ENCODE measurements around the gene ITGB6. TPM values are rescaled to one million over a fixed set of nuclear protein-coding genes. Genes with fewer than 3 reads are reported as not detected.

The ITGB6 gene
- total and polyA plus RNA-seq, 2 experiments from 2014 or later, result 0.12 to 0.31 TPM

DNA sequence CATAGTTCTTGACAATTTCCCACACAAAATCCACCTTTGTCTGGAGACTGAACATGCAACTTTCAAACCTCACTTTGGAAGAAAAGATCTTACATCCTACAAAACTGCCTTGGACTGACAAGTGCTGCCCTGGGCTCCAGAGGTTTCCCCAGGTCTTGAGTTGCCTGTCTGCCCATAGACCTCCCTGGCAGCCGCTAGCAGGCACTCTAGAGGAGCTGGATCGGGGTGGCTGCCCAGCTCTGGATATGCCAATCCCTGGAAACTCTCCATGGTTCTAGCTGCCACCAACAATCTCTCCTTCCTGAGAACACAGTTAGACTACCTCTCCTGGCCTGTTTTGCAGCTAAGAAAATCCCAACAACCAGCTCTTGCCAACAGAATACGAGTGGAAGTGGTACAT lies 3.4 kb upstream of the ITGB6 start:
- no peaks in the 10 kb centered on the region for H3K9me3 ChIP-seq (ENCODE audit: low read depth)
- TF ChIP-seq, protein P1, sequence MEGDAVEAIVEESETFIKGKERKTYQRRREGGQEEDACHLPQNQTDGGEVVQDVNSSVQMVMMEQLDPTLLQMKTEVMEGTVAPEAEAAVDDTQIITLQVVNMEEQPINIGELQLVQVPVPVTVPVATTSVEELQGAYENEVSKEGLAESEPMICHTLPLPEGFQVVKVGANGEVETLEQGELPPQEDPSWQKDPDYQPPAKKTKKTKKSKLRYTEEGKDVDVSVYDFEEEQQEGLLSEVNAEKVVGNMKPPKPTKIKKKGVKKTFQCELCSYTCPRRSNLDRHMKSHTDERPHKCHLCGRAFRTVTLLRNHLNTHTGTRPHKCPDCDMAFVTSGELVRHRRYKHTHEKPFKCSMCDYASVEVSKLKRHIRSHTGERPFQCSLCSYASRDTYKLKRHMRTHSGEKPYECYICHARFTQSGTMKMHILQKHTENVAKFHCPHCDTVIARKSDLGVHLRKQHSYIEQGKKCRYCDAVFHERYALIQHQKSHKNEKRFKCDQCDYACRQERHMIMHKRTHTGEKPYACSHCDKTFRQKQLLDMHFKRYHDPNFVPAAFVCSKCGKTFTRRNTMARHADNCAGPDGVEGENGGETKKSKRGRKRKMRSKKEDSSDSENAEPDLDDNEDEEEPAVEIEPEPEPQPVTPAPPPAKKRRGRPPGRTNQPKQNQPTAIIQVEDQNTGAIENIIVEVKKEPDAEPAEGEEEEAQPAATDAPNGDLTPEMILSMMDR (IDR thresholded peaks at IDR 0.05; ENCODE audit: low read depth, low read length), result no peak
- H3K36me3 ChIP-seq, result no peaks in the 10 kb centered on the region
- DNase-seq (ENCODE audit: low read depth in 1 of 2, low spot score in 1 of 2), result no peak
- H3K27ac ChIP-seq, result peak overlapping the region; percentile 89
- H3K4me3 ChIP-seq, result no peak overlapping the region
- H3K27me3 ChIP-seq, result no peaks in the 10 kb centered on the region
- peaks cover 26% of the 10 kb centered on the region for H3K4me1 ChIP-seq (ENCODE audit: low read depth)

DNA sequence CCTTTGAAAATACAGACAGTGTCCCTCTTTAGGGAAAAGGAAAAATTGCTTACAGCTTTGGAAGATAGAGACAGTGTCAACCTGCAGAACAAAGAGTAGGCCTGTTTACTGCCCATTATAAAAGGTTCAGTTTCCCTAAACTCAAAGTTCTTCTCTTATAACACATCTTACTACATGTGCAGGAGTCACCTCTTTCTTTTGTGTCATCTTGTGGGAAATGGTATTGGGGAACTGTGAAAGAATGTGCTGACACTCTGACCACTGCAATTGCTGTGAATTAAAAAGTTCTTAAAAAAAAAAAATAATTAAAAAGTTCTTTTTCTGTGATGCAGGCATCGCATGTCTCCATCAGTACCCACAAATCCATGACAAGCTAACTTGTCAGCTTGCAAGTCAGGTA lies 2.9 kb upstream of the ITGB6 start:
- TF ChIP-seq, protein P1 (IDR thresholded peaks at IDR 0.05; ENCODE audit: low read depth, low read length), result no peak
- Histone ChIP-seq H3K27ac (peak overlapping the region; percentile 89), H3K36me3 (no peaks in the 10 kb centered on the region), H3K4me3 (no peak overlapping the region), H3K9me3 (ENCODE audit: low read depth) (no peaks in the 10 kb centered on the region), H3K4me1 (ENCODE audit: low read depth) (peaks cover 26% of the 10 kb centered on the region), H3K27me3 (no peaks in the 10 kb centered on the region)
- no peak for DNase-seq (ENCODE audit: low read depth in 1 of 2, low spot score in 1 of 2)

DNA sequence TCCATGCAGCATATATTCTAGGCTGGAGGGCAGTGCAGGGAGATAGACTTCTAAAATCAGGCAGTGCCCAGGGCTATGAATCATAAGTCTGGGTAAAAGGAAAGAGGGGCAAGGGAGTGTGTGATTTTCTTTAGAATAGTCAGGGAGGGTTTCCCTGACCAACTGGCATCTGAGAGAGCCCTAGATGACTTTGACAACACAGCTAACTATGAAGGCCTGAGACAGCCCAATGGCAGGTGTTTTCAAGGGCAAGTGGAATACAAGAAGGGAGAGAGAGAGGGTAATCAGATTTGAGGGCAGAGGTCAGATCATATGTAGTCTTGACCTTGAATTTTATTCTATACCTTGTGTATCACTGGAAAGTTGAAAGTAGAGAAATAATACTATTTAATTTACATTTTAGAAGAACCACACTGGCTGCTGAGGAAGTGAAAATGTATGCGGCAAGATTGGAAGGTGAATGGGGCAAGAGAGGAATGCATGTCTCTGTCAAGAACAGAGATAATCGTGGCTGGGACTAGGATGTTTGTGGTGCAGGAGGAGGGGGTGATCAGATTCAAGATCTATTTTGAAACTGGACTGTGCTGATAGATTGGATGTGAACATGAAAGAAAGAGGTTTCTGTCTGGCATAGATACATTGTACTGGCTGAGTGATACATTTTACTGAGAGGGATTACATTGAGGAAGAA lies 1.9 kb upstream of the ITGB6 start:
- TF ChIP-seq, protein P1 (IDR thresholded peaks at IDR 0.05; ENCODE audit: low read depth, low read length), result no peak
- H3K36me3 ChIP-seq, result no peaks in the 10 kb centered on the region
- peaks cover 26% of the 10 kb centered on the region for H3K4me1 ChIP-seq (ENCODE audit: low read depth)
- H3K27ac ChIP-seq, result peak overlapping the region; percentile 89
- H3K27me3 ChIP-seq, result no peaks in the 10 kb centered on the region
- no peaks in the 10 kb centered on the region for H3K9me3 ChIP-seq (ENCODE audit: low read depth)
- no peak for DNase-seq (ENCODE audit: low read depth in 1 of 2, low spot score in 1 of 2)
- H3K4me3 ChIP-seq, result no peak overlapping the region

DNA sequence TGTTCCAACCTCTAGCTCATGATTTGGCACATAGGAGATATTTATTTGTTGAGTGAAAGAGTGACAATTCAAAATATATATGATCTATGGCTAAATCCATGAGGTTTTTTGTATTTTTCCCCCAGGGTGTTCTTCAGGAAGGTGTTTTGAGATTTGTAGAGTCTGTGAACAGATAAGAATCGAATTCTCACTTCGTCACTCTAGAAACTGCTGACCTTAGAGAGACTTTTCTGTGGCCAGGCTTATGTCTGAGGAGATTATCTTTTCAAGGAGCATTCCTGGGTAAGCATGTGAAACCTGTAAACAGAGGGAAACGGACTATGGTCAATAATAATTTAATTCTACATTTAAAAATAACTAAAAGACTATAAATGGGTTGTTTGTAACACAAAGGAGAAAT lies 849 bp upstream of the ITGB6 start:
- H3K36me3 ChIP-seq, result no peaks in the 10 kb centered on the region
- H3K9me3 ChIP-seq (ENCODE audit: low read depth), result no peaks in the 10 kb centered on the region
- H3K27ac ChIP-seq, result peak overlapping the region; percentile 89
- H3K27me3 ChIP-seq, result no peaks in the 10 kb centered on the region
- no peak for DNase-seq (ENCODE audit: low read depth in 1 of 2, low spot score in 1 of 2)
- TF ChIP-seq, protein P1 (IDR thresholded peaks at IDR 0.05; ENCODE audit: low read depth, low read length), result no peak
- no peak overlapping the region for H3K4me3 ChIP-seq
- H3K4me1 ChIP-seq (ENCODE audit: low read depth), result peaks cover 26% of the 10 kb centered on the region

DNA sequence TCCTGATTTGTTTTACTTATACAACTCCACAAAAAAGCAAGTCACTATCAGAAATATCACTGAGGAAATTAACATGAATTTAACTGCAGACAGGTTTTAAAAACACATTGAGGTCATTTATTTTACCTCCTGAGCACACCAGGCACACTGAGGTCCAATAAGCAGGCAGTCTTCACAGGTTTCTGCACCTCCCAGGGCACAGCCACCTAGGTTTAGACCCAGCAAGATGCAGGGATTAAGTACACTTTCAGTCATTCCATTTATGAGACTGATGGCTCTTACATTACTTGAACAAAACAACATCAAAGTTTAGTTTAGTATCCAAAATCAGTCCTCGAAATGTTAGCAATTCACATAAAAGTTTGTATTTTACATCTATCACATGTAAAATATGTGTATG lies 1.0 kb downstream of the ITGB6 start:
- no peak overlapping the region for H3K27ac ChIP-seq
- TF ChIP-seq, protein P1 (IDR thresholded peaks at IDR 0.05; ENCODE audit: low read depth, low read length), result no peak
- peaks cover 26% of the 10 kb centered on the region for H3K4me1 ChIP-seq (ENCODE audit: low read depth)
- no peak overlapping the region for H3K4me3 ChIP-seq
- DNase-seq (ENCODE audit: low read depth in 1 of 2, low spot score in 1 of 2), result no peak
- H3K9me3 ChIP-seq (ENCODE audit: low read depth), result no peaks in the 10 kb centered on the region
- H3K27me3 ChIP-seq, result no peaks in the 10 kb centered on the region
- no peaks in the 10 kb centered on the region for H3K36me3 ChIP-seq
